Head of caudate nucleus (tissue), 42 donors: ENCODE measurements around the gene TRAF1.
A peak's percentile ranks its signal among the peaks of the same experiment; 100 is the strongest.

Experiments
- DNase-seq, 42 donors: peaks; one replicate each; pipeline versions ENCODE4 v3.0.0 to v3.0.0-alpha.2; 2020 to 2021; ENCODE audit warnings: mixed read lengths in 7 of 42
- intact Hi-C: fragments of 100-400 bp; cut with DNase I; formaldehyde crosslinking; loops from one replicate; pipeline ENCODE4 v1.15.0; 2022

TRAF1 gene

GRCh38 chr9:120927269-120928014 lies 846 bp upstream of the TRAF1 start:
- peak in 1 of 42 donors; percentile 22 for DNase-seq
- intact Hi-C loops, result no loop called here

DNA sequence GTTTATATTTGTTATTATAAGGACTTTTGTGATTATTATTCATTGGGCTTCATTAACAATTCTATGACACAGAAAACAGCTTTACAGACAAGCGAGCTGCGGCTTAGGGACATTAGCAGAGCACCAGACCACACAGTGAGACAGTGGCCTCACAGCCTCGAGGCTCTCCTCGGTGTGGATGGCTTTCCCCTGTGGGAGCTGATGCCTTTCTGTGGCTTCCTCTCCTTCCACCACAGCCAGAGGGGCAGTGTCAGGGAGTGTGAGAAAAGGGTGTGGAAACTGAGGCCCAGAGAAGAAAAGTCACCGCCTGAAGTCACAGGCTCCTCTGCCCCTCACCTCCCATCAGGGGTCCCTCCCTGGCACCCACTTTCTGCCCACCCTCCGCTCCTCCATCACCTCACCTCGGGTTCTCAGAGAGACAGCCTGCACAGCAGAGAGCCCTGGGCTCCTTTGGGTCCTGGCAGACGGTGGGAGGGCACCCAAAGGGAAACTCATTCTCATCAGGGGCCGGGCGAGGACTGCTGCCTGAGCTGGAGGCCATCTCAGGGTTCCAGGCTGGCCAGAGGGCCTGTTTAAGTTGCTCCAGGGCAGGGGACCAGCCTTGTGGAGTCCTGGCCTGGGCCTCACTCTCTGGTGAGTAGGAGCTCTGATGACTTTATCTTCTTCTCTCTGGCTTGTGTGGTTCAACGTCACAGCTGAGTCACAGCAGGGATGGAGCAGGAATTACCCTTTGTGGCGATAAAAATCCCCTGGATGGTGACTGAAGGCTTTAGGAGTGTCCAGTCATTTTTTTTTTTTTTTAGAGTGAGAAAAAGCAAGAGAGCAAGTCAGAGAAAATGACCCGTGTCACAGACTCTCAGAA lies 830 bp downstream of the TRAF1 start:
- DNase-seq, result peak in 1 of 42 donors; percentile 6
- intact Hi-C loops, result no loop called here

GRCh38 chr9:120924698-120925534 lies 1.7 kb downstream of the TRAF1 start:
- peak in 1 of 42 donors; percentile 7 for DNase-seq

DNA sequence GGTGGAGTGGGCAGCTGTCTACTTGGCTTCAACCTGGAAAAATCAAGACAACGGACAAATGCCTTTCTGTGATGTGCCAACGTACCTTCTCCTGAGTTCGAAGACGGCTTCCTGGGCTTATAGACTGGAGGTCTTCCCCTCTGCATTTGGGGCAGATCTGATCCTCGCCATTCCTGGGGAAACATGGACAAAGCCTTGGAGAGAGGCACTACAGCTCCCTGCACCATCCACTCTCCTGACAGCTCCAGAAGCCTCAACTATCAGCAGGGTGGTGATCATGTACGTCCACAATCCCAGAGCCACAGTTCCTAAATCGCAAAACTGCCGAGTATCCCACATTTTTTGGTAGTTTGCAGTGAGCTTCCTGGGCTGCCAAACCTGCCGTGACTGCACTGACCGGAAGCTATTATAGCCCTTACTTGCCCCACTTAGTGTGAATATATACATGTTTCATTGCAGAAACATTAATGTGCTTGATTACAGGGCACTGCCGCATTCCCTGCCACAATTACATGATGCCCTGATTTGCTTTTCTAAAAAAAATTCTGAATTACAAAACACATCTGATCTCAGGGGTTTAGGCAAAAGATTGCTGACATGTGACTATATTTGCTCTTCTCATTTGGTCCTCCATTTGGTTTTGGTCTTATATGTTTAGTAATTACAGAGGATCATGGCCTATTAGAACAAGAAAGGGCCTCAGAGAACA lies 2.8 kb downstream of the TRAF1 start:
- no peak for DNase-seq
- intact Hi-C loops, result no loop called here

More at GRCh38 chr9:120924698-120925534, 1.7 kb downstream of the TRAF1 start:
- intact Hi-C loops, result no loop called here

DNA sequence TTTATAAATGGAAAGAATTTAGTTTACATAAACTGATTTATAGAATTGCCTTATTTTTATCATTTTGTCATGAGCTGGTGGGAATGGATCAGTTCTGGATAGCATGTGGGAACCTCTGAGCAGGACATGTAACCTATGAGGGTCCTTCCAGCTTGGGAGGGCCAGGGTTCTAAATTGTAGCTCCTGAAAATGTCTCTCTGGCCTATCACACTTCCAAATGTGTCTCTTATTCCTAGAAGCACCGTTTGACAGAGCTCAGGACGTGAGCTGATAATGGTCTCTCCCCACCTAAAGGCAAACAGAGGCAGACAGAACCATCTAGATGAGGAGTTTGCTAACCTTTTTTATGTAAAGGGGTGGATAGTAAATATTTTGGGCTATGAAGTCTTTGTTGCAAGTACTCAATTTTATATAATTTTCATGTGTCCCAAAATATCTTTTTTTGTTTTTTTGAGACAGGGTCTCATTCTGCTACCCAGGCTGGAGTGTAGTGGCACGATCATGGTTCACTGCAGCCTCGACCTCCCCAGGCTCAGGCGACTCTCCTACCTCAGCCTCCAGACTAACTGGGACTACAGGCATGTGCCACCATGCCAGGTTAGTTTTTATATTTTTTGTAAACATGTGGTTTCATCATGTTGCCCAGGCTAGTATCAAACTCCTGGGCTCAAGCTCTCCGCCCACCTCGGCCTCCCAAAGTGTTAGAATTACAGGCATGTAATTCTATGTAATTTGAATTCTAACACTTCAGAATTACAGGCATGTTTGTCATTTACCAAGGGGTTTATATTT lies 4.0 kb downstream of the TRAF1 start:
- intact Hi-C loops, result no loop called here
- DNase-seq, result no peak

GRCh38 chr9:120921661-120922181 lies 4.9 kb downstream of the TRAF1 start:
- intact Hi-C loops, result no loop called here
- DNase-seq, result no peak

DNA sequence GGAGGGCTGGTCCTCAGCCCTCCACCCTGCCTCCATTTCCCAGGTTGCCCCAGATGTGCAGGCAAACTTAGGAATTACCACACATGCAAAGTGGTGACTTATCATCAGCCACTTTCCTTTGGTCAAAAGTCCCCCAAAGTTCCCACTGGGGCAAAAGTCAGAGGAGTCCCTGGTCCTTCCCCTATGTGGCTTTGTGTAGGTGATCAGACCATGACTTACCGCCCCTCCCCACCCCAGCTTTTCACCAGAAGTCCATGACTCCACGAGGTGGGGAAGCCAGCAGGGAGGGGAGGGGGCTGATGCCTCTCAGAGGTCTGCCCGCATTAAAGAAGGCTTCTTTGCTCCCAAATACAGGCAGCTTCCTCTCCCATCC lies 5.8 kb downstream of the TRAF1 start:
- DNase-seq, result no peak
- intact Hi-C loops, result no loop called here

- no peak for DNase-seq
- intact Hi-C loops, result no loop called here
Observed at GRCh38 chr9:120919843-120920805, 6.5 kb downstream of the TRAF1 start.

DNA sequence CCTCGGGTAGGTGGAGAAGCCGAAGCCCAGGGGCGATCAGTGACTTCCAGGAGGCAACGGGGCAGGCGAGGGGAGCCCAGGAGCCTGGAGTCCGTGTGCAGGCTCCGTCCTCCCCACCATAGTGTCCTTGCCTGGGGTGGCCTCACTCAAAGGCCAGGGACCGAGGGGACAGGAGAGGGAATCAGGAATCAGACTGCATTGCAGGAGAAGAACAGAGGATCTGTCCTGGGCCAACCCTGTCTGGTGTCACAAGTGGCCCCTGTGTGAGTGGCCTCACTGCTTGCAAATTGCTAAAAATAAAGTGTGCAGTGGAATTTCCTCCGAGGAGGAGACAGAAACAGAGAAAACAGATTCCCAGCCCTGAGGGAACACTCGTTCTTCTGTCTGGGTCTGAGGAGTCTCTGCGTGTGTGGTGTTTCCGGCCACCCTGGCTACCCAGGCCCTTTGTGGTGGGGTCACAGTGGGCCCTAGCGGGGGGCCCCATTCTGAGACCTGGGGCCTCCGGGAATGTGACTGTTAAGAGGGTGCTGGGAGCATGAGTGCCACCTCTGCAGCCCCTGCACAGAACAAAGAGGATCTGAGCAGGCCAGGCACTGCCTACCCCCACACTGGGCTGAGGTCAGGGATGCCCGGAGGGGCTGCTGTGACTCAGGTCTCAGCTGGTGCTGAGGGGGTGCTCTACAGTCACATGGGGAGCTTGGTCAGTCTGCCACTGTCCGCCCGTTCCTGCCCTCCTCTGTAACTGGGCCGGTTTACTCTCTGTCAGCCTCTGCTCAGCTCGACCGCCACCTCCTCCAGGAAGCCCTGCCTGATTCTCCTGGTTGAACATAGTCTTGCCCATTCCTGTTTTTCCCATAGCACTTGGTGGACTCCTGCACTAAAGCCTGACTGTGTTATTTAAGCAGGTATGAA lies 7.4 kb downstream of the TRAF1 start:
- peak in 5 of 42 donors; percentile 13 to 65 (median 46) for DNase-seq
- intact Hi-C loops, result no loop called here

DNA sequence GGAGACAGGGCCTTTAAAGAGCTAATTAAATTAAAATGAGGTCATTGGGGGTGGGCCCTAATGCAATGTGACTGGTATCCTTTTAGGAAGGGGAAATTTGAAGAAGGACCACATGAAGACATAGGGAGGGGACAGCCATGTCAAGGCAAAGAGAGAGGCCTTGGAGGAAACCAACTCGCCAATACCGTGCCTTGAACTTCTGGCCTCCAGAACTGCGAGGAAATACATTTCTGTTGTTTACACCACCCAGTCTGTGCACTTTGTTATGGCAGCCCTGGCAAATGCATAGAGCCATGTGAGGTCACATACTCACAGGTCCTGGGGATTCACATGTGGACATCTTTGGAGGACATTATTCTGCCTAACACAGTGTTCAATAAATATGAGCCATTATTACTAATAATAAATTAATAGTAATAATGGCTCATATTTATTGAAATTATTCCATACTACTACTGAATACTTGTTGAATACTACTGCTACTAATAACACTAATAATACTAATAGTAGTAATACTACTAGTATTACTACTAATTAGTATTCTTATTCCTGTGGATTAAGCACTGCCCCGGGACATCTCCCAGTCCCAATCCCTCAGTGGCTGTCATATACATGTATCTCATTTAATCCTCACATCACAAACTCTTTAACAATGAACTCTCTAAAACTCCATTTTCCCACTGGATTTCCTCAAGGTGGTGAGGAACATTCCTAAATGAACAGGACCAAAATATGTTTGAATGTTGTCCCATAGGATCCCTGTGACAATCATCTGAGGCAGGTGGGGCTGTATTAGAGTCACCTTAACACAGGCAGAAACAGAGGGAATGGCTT lies 8.4 kb downstream of the TRAF1 start:
- no peak for DNase-seq
- intact Hi-C loops, result no loop called here

DNA sequence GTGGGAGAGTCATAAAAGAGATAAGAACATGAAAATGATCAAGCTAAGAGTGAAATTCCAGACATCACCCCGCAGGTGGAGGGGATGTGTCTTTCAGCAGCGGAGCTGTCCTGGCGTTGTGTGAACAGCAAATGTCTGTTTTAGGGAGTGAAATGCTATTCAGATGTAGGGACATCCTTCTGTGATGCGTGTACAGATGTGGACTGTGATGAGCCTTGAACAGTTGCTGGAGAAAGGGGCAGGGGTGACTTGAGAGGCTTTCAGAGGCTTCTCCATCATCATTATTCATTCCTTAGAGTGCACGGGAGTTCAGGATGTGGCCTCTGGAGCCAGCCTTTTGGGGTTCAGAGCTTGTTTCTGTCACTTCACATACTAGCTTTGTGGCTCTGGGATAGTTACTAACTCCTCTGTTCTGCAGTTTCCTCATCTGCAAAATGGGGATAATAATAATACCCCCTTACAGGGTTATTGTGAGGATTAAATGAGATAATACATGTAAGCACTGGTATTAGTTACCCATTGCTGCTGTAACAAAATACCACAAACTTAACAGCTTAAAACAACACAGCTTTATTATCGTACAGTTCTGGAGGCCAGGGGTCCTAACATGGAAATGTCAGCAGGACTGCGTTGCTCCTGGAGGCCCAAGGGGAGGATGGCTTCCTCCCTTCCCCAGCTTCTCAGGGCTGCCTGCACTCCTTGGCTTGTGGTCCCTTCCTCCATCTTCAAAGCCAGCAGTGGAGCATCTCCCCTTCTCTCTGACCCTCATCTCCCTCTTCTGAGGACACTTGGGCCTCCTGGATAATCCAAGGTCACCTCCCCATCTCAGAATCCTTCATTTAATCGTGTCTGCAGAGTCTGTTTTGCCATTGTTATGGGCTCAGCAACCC lies 9.4 kb downstream of the TRAF1 start:
- intact Hi-C loops, result no loop called here

DNA sequence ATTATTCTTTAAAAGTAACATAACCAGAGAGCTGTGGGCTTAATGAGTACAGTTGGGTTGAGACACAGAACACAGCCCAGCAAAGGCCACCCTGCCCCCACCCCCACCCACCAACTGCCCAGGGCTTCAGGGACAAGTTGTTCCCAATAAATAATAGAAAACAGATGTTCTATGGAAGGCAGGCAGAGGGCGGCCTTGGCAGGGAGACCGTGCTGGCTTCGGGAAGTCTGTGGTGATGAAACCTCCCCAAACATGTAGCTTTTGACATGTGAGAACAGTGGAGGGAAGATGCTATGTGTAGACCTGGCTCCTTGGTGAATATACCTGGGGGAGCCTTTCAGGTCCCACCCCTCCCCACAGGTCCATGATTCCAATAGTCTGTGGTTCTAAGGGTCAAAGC lies 10.0 kb downstream of the TRAF1 start:
- intact Hi-C loops, result no loop called here
- DNase-seq, result peak in 39 of 42 donors; percentile 35 to 87 (median 68)

More for the DNA sequence above, 9.4 kb downstream of the TRAF1 start:
- DNase-seq, result no peak

DNA sequence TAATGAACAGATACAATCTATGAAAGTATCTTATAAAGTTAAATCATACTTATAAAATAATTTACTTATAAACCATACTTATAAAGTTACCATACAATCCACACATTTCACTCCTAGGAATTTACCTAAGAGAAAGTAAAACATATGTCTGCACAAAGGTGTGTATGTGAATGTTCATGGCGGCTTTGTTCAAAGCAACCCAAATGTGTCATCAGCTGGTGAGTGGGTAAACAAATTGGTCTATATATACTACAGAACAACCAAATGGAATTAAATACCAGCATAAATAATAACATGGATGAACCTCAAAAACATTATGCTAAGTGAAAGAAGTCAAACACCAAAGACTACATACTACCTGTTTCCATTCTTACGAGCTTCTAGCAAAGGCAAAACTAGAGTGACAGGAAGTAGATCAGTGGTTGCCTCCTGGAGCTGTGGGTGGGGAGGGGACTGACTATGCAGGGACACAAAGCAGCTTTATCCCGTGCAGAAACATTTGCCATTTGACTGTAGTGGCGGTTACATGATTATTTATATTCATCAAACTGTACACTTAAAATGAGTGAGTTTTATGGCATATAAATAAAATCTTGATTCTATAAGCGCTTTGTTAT lies 10.6 kb downstream of the TRAF1 start:
- intact Hi-C loops, result no loop called here
- DNase-seq, result peak in 11 of 42 donors; percentile 27 to 65 (median 45)
